Calu3 (cell line): ENCODE measurements around the gene AGMAT. TPM values are rescaled to one million over a fixed set of nuclear protein-coding genes. Genes with fewer than 3 reads are reported as not detected.

Source experiments
- BruUV-seq: library from RNA; stranded (reverse); fragments of 400-500 nt; replicated peaks from 2 replicates; lab custom pipeline; 2021; lab: Mats Ljungman, UMichigan
- CTCF ChIA-PET: fragments of 300-600 bp; sonication (Branson Sonifier 250); formaldehyde crosslinking; loops from one replicate; lab custom pipeline; 2022; ENCODE audit warnings: antibody characterized with exemption; lab: Charles Lee
- DNase-seq: peaks from one replicate; pipeline ENCODE4 v3.0.0; 2022
- H3K27ac Mint-ChIP-seq: one replicate; pipeline ENCODE4 v1.8.0; 2022; ENCODE audit warnings: mixed read lengths; ENCODE audit not compliant: unreplicated experiment
- H3K27me3 Mint-ChIP-seq: one replicate; pipeline ENCODE4 v1.8.0; 2022; ENCODE audit warnings: mixed read lengths; ENCODE audit not compliant: unreplicated experiment
- H3K36me3 Mint-ChIP-seq: one replicate; pipeline ENCODE4 v1.8.0; 2022; ENCODE audit warnings: mild to moderate bottlenecking, moderate library complexity, mixed read lengths; ENCODE audit not compliant: insufficient read depth, unreplicated experiment
- H3K4me1 Mint-ChIP-seq: one replicate; pipeline ENCODE4 v1.8.0; 2022; ENCODE audit warnings: mild to moderate bottlenecking, low read depth, mixed read lengths; ENCODE audit not compliant: unreplicated experiment
- H3K4me3 Mint-ChIP-seq: one replicate; pipeline ENCODE4 v1.8.0; 2022; ENCODE audit warnings: mild to moderate bottlenecking, low read depth, moderate library complexity, mixed read lengths; ENCODE audit not compliant: unreplicated experiment
- H3K9me3 Mint-ChIP-seq: one replicate; pipeline ENCODE4 v1.8.0; 2022; ENCODE audit warnings: low read depth, mixed read lengths; ENCODE audit not compliant: unreplicated experiment
- intact Hi-C: fragments of 100-400 bp; cut with micrococcal nuclease; formaldehyde crosslinking; loops from one replicate; pipeline ENCODE4 v1.10.0; 2022; ENCODE audit not compliant: unreplicated experiment
- total RNA-seq: library from RNA; stranded (reverse); gene quantifications from 2 replicates; pipeline ENCODE4 v1.2.3, GENCODE V29; 2022
- TF ChIP-seq, protein P1 (sequence below): fragments of 200-600 bp; IDR thresholded peaks from one replicate; pipeline ENCODE4 v1.8.0; 2022; ENCODE audit warnings: antibody characterized with exemption; ENCODE audit not compliant: unreplicated experiment

AGMAT gene
- total RNA-seq, 1 experiment from 2014 or later: 2.5 TPM

DNA sequence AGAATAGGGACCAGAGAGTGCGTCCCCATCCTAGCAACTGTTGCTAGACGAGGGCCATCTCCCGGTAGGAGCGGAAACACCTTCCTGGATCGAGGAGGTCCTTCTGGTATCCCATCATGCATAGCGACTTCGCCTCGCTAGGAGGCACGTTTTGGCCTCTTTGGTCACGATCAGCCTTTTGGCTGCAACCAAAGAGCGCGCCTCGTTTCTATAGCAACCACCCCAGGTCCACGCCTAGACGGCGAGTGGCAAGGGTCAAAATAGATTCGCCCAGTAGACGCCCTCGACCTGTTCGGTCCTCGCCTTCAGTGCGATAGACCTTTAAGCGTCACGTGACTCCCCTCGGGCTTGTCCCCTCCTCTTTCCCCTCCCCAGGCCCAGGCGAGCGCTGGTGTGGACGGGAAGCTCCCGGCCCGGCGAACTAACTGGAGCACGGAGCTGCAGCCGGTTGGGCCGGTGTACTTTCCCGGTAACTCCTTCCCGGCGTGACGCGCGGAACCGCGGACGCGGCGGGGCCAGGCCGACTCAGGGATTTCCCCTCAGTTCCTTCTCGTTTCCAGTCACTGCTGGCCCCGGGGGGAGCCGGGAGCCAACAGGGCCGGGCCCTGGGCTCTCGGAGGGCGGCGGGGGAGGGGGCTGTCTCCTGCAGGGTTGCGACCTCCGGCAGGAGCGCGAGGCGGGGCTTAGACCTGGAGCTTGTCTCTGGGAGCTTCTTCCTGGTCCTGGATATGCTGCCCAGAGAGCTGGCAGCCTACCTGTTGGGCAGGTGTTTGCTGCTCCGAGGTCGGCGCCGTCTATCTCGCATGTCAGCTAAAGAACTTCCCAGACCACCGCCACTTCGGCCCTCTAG lies 58.1 kb downstream of the AGMAT start, which contains the start of gene DNAJC16:
Gene DNAJC16, plus strand, starts transcription at position 359 of the 850 bp plus-strand sequence. CDS start 2,258 bp downstream, outside the sequence.
- CTCF ChIA-PET: no interaction called here
- no TSS peak for BruUV-seq
- intact Hi-C loops: loop anchor here (5.0 kb wide), 1 partner anchor 91 kb away; the partner anchor contains the start of gene DDI2

GRCh38 chr1:15526021-15526489 lies 58.8 kb downstream of the AGMAT start:
- TF ChIP-seq, protein P1, sequence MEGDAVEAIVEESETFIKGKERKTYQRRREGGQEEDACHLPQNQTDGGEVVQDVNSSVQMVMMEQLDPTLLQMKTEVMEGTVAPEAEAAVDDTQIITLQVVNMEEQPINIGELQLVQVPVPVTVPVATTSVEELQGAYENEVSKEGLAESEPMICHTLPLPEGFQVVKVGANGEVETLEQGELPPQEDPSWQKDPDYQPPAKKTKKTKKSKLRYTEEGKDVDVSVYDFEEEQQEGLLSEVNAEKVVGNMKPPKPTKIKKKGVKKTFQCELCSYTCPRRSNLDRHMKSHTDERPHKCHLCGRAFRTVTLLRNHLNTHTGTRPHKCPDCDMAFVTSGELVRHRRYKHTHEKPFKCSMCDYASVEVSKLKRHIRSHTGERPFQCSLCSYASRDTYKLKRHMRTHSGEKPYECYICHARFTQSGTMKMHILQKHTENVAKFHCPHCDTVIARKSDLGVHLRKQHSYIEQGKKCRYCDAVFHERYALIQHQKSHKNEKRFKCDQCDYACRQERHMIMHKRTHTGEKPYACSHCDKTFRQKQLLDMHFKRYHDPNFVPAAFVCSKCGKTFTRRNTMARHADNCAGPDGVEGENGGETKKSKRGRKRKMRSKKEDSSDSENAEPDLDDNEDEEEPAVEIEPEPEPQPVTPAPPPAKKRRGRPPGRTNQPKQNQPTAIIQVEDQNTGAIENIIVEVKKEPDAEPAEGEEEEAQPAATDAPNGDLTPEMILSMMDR: no peak
- Mint-ChIP-seq H3K9me3 (no peaks in the 10 kb centered on the region), H3K4me3 (peak overlapping the region; percentile 87), H3K36me3 (peaks cover 46% of the 10 kb centered on the region), H3K27ac (peak overlapping the region; percentile 98), H3K4me1 (peaks cover 11% of the 10 kb centered on the region), H3K27me3 (no peaks in the 10 kb centered on the region)
- no TSS peak for BruUV-seq
- intact Hi-C loops: loop anchor here (5.0 kb wide), 1 partner anchor 91 kb away; the partner anchor contains the start of gene DDI2
- peak; percentile 8 for DNase-seq
- CTCF ChIA-PET: interaction anchor here (1.1 kb wide), 1 partner anchor 93 kb away, joined by 4 read pairs; no protein-coding TSS in a partner anchor

More for the DNA sequence above, 58.1 kb downstream of the AGMAT start, which contains the start of gene DNAJC16:
- Mint-ChIP-seq H3K9me3 (no peaks in the 10 kb centered on the region), H3K4me3 (peak within 1 kb of the TSS; percentile 87), H3K36me3 (peaks cover 46% of the 10 kb centered on the region), H3K27ac (peak within 1 kb of the TSS; percentile 98), H3K27me3 (no peaks in the 10 kb centered on the region), H3K4me1 (peaks cover 11% of the 10 kb centered on the region)
- peak; percentile 96 for DNase-seq
- TF ChIP-seq, protein P1: no peak

DNA sequence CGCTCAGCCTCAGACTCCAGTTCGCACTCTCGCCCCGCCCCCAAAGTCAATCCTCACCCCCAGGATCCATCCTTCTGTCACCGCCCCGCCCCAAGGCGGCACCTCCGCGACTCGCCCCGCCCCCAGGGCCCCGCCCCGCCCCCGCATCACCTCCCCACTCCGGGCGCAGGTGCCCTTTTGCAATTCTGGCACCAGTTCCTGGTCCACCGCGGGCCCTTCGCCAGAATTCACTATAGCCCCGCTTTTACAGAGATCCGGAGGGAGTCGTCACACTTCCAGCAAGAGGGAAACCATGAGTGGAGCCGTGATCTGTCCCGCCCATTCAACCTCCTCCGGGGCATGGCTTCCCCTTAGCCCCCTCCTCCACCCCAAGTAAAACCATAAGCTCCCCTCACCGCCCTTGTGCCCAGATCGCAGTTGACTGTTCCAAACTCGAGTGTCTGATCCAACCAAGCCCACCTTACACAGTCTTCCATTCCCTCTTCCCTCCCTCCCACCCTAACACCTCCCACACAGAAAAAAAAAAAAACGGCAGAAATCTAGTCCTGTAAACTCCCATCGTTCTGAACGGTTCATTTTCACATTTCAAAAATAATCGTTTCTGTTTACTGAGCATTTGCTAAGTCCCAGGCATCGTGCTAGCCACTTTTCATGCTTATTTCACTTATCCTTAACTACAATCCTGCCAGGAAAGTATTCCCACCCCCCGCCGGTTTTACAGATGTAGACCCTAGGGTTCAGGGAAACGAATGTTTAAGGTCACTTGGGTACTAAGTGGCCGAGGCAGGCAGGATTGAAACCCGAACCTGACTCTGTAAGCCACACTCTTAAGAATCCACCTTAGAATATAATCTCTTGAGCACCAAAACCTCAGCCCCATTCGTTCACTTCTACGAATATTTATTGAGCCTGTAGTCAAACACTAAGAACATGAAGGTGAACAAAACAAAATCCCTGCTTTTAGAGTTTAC lies 59.5 kb downstream of the AGMAT start:
- H3K27ac Mint-ChIP-seq: peak overlapping the region; percentile 98
- no peak for DNase-seq
- no TSS peak for BruUV-seq
- H3K36me3 Mint-ChIP-seq: peaks cover 46% of the 10 kb centered on the region
- no peaks in the 10 kb centered on the region for H3K9me3 Mint-ChIP-seq
- H3K27me3 Mint-ChIP-seq: no peaks in the 10 kb centered on the region
- CTCF ChIA-PET: interaction anchor here (0.6 to 1.1 kb wide), 2 partner anchors 93 to 99 kb away, joined by 3 to 4 read pairs; no protein-coding TSS in a partner anchor
- TF ChIP-seq, protein P1: no peak
- peaks cover 11% of the 10 kb centered on the region for H3K4me1 Mint-ChIP-seq
- H3K4me3 Mint-ChIP-seq: peak overlapping the region; percentile 87
- intact Hi-C loops: loop anchor here (5.0 kb wide), 1 partner anchor 92 kb away; the partner anchor contains the start of gene DDI2
